22Rv1 (cell line): Measurements from ENCODE around the gene LRRN3.

Experiments used
- ZFX ChIP-seq: fragments of 450-650 bp; IDR thresholded peaks from 2 replicates; pipeline ENCODE4 v1.6.1; 2017; ENCODE audit warnings: antibody characterized with exemption, borderline replicate concordance
- TF ChIP-seq, protein P1 (sequence below): fragments of 450-650 bp; IDR thresholded peaks from 2 replicates; pipeline ENCODE4 v1.5.1; 2017; ENCODE audit warnings: mild to moderate bottlenecking

DNA sequence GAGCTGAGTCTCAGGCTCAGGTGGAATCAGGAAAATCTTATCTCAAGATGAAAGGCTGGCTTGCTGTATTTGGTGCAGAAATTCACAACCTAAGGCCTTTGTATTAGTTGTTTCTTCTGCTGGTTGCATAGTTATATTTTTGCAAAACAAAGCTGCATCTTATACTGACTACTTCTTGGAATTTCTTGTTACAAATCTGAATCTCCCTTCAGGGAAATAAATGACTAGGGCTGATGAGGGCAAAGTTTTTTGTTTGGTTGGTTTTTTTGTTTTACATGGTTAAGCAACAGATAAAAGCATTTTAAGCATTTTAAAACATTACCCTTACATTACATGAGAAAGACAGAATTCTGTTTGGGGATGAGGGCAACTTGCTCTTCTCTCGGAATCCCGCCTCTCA lies 13.9 kb upstream of the LRRN3 start:
- TF ChIP-seq, protein P1, sequence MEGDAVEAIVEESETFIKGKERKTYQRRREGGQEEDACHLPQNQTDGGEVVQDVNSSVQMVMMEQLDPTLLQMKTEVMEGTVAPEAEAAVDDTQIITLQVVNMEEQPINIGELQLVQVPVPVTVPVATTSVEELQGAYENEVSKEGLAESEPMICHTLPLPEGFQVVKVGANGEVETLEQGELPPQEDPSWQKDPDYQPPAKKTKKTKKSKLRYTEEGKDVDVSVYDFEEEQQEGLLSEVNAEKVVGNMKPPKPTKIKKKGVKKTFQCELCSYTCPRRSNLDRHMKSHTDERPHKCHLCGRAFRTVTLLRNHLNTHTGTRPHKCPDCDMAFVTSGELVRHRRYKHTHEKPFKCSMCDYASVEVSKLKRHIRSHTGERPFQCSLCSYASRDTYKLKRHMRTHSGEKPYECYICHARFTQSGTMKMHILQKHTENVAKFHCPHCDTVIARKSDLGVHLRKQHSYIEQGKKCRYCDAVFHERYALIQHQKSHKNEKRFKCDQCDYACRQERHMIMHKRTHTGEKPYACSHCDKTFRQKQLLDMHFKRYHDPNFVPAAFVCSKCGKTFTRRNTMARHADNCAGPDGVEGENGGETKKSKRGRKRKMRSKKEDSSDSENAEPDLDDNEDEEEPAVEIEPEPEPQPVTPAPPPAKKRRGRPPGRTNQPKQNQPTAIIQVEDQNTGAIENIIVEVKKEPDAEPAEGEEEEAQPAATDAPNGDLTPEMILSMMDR, result no peak
- TF ChIP-seq ZFX, result no peak
